GM21423 (cell line): Measurements from ENCODE around the gene GPR143.

Experiments used
- ATAC-seq: cut with Tn5 transposase; IDR thresholded peaks from one replicate; pipeline ENCODE4 v1.9.1; 2021; ENCODE audit warnings: mild to moderate bottlenecking, moderate library complexity; ENCODE audit not compliant: unreplicated experiment

GPR143 gene

DNA sequence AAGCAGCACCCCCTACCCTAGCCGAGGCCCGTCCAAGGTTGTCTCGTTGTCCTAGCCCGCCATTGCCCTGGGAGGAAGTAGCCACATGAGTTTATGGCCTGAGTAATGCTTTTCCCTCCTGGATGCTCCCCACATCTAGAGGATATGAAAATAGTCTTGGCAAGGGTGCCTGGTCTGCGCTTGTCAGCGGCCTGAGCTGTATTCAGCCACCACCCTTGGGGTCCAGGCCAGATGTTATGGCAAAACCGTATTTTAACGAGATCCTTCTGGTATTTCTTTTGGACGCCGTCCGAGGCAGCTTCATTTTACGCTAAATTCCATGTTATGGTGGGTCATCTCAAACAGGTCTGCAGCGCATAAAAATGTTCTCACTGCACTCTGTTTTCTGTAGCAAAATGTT, 89.3 kb downstream of the GPR143 start:
- no peak for ATAC-seq
